IPS DF 6.9 (cell line): ENCODE data around the gene REG1A.

ENCODE experiments used
- DNase-seq: peaks from one replicate; pipeline ENCODE4 v3.0.0-alpha.2; 2013; ENCODE audit warnings: low read depth, low spot score
- H3K27ac ChIP-seq: one replicate; pipeline ENCODE4 v1.5.1; 2013; ENCODE audit warnings: low read length, control low read depth
- H3K27me3 ChIP-seq: 2 replicates; pipeline ENCODE4 v1.6.1; 2013; ENCODE audit warnings: mild to moderate bottlenecking, low read length; ENCODE audit not compliant: control insufficient read depth, insufficient read depth
- H3K36me3 ChIP-seq: 2 replicates; pipeline ENCODE4 v1.6.1; 2013; ENCODE audit warnings: low read length; ENCODE audit not compliant: control insufficient read depth, insufficient read depth
- H3K4me1 ChIP-seq: 2 replicates; pipeline ENCODE4 v1.6.1; 2013; ENCODE audit warnings: low read length; ENCODE audit not compliant: control insufficient read depth, insufficient read depth
- H3K4me3 ChIP-seq: 2 replicates; pipeline ENCODE4 v1.5.1; 2013; ENCODE audit warnings: mild to moderate bottlenecking, low read length
- H3K9me3 ChIP-seq: 2 replicates; pipeline ENCODE4 v1.6.1; 2013; ENCODE audit warnings: low read length, inconsistent platforms; ENCODE audit not compliant: control insufficient read depth, insufficient read depth
- WGBS: extraction: QIAGEN DNeasy Blood & Tissue Kit; methylation state at CpG from one replicate; pipeline ENCODE4 v1.1.7; 2013; ENCODE audit warnings: mixed read lengths, missing lambda C conversion rate; ENCODE audit not compliant: insufficient read length, insufficient coverage; 5-methylcytosine and 5-hydroxymethylcytosine counted together

The REG1A gene

DNA sequence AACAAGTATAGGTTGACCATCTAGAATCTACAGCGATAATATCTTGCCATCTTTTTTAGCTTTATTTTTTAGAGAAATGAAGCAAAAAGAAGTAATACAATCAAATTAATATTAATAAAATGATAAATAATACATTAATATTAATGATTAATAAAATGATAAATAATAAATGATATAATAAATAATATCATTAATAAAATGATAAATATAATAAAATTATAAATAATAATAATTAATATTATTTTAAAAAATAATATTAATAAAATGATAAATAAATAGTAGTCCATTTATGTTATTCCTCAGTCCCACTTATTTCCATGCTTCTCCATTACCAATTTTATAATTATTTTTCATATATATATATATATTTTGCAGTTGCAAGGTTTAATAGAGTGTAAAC is 42.5 kb downstream of the REG1A start:
- Histone ChIP-seq H3K27ac (no peak overlapping the region), H3K9me3 (no peaks in the 10 kb centered on the region), H3K4me3 (no peak overlapping the region), H3K4me1 (no peaks in the 10 kb centered on the region), H3K36me3 (no peaks in the 10 kb centered on the region), H3K27me3 (no peaks in the 10 kb centered on the region)
- no peak for DNase-seq
- WGBS = no CpG with 5 or more reads among the region's 1 CpG

DNA sequence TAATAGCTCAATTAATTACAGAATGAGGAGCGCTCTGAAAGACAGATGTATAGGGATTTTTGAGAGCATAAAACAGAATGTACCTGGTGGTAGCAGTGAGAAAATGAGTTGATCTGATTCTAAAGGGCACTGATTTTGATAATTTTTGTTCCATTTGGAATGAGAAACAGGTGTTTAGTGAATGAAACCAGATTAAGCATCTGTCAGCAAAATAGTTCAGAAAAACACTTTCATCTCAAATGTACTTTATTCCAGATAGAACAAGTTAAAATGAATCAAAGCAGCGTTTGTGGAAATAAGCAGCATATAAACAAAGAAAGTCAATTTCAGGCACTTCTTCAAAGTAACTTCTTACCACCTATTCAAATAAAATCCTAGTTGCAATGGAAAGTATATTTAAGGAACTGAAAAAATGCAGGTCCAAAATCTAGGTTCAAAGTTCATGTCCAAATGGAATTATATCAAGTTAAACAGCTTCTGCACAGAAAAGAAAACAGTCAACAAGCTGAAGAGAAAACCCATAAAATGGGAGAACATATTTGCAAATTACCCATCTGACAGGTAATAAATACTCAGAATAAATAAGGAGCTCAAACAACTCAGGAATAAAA is 51.2 kb downstream of the REG1A start:
- Histone ChIP-seq H3K4me3 (no peak overlapping the region), H3K9me3 (no peaks in the 10 kb centered on the region), H3K27ac (no peak overlapping the region), H3K27me3 (no peaks in the 10 kb centered on the region), H3K36me3 (no peaks in the 10 kb centered on the region), H3K4me1 (no peaks in the 10 kb centered on the region)
- DNase-seq = no peak
- no CpG with 5 or more reads among the region's 2 CpGs for WGBS
